NCI-H2029 treated with DMSO at 0.1 percent for 48 hours (cell line): ENCODE data around the gene CCDC120.

Experiments
- DNase-seq: peaks from one replicate; lab custom pipeline; 2025; lab: John Stamatoyannopoulos, UW

Gene CCDC120, protein sequence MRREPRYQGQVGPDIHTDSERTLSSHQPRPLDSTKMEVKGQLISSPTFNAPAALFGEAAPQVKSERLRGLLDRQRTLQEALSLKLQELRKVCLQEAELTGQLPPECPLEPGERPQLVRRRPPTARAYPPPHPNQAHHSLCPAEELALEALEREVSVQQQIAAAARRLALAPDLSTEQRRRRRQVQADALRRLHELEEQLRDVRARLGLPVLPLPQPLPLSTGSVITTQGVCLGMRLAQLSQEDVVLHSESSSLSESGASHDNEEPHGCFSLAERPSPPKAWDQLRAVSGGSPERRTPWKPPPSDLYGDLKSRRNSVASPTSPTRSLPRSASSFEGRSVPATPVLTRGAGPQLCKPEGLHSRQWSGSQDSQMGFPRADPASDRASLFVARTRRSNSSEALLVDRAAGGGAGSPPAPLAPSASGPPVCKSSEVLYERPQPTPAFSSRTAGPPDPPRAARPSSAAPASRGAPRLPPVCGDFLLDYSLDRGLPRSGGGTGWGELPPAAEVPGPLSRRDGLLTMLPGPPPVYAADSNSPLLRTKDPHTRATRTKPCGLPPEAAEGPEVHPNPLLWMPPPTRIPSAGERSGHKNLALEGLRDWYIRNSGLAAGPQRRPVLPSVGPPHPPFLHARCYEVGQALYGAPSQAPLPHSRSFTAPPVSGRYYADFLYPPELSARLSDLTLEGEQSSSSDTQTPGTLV

DNA sequence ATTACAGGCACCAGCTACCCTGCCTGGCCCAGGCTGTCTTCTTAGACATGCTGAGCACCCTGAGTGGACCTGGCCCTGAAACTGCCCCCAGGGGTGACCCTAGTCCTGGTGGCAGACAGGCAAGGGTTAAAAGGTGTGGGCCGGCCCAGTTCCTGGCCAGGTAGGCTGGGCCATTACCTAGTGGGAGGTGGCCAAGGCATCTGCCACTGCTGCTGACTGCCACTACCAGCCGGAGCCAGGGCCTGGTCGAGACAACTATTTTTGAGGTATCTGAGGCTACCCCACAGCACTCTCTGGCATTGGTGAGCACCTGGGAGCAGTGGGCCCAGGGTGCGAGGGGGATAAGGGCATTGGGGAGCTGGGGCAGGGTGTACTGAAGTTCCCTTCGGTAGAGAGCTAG, at the start of gene CCDC120:
Gene CCDC120 (plus strand): TSS at position 206 of the 400 bp plus-strand sequence. CDS start 3,043 bp downstream, outside the sequence.
- DNase-seq: no peak

DNA sequence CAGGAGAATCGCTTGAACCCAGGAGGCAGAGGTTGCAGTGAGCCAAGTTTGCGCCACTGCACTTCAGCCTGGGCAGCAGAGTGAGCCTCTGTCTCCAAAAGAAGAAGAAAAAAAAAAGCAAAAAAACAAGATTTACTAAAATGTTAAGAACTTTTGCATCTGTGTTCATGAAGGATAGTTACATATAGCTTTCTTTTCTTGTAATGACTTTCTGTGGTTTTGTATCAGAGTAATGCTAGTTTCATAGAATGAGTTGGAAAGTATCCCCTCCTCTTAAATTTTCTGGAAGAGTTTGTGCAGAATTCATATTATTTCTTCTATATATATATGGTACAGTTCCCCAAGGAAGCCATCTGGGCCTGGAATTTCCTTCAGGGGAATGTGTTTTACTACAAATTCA, 39.7 kb upstream of the CCDC120 start:
- DNase-seq: no peak

- DNase-seq: no peak
These were observed 39.1 kb upstream of the CCDC120 start for GRCh38 chrX:49019599-49020249.

GRCh38 chrX:49029876-49030275, 28.9 kb upstream of the CCDC120 start:
- DNase-seq: no peak

GRCh38 chrX:49030283-49030682, 28.5 kb upstream of the CCDC120 start:
- DNase-seq: no peak

DNA sequence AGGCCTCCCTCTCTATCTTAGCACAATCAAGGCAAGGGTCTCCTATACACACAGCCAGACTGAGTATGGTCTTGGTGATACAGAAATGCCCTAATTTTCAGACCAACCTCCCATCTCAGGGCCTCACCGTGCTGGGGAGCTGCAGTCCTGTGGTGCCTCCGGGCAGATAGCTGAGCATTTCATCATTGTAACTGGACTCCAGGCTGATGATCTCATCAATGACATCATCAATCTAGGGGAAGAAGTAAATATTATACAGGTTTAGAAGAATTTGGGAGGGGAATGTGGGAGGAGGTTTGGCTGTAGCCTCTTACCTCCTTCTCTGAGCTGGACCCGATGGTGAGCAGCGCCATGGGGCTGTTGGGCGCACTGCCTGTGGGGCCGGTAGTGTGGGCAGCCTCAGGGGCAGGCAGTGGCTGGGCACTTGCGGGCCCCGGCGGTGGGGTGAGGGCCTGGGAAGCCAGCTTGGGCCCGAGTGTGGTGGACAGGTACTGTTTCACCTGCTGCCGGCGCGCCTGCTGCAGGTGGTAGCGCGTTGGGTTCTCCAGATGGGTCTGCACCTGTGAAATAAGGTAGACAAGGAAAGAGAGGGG, 20.8 kb upstream of the CCDC120 start:
- no peak for DNase-seq

GRCh38 chrX:49039598-49040375, 19.0 kb upstream of the CCDC120 start:
- no peak for DNase-seq

DNA sequence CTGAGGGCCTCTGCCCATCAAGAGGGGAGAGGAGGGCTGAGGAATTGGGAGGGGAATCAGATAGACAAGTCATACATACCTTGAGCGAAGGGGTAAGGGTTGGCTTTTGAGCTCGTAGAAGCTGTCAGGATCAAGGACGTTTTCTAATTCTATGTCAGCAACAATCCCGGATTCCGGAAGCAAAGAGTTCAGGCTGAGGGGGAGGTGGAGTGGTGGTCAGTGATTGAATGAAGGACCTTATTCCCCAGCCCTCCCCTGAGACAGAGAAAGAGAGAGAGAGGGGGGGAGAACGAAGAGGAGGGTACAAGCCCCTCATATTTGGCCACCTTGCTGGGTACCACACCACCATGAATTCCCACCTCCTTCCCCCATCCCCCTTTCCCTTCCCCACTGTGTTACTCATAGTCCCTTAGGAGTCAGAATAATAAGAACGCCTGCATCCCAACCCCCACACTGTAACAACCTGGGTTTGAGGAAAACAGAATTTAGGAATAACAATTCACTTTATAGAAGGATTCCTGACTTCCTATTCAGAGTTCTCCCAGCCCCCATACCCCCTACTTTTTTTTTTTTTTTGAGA, 18.3 kb upstream of the CCDC120 start:
- no peak for DNase-seq

- no peak for DNase-seq
These were observed 16.8 kb upstream of the CCDC120 start for GRCh38 chrX:49041744-49042580.

GRCh38 chrX:49042581-49043219, 16.1 kb upstream of the CCDC120 start:
- DNase-seq: no peak

GRCh38 chrX:49043220-49043986, 15.4 kb upstream of the CCDC120 start, which contains the start of gene TFE3:
TFE3 (minus strand) TSS chrX:49043357; CDS start chrX:49043226, 131 bp downstream.
- peak; percentile 85 for DNase-seq

GRCh38 chrX:49043987-49044281, 14.9 kb upstream of the CCDC120 start:
- no peak for DNase-seq

DNA sequence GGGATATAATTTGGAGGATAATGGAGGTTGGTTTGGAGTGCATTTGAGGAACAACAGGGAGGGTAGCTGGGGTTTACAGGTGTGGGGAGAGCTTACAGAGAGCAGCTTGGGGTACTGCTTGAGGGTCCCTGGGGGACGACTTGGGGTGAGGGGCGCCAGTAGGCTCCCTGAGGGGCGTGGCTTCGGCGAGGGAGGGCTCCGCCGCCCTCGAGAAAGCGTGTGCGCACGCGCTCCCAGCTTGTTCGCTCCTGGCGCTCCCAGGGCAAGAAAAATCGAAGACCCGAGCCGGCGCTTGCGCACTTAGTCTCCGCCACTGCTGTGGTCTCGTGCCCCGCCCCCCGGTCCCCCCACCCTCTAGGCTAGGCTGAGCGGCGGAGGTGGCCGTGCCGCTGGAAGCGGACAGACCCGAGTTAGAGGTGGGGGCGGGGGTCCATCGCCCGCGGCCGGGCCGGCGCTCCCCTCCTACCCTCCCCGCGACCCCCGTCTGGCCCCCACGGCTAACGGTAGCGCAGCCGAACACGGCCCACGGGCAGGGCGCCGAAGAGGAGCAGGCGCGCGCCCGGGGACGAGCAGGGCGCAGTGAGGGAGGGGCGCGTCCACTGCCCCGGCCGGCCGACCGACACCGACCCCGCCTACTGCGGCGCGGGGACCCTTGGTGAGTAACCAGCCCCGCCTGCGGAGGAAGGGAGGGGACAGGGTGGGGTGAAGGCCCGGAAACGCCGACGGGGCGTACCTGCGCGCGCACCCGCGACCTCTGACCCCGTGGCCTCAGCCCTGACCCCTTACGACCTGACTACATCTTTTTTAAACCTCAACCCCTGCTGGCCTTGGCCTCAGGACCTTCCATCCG, 5.4 kb upstream of the CCDC120 start:
- DNase-seq: no peak

- no peak for DNase-seq
These were observed 4.6 kb upstream of the CCDC120 start for GRCh38 chrX:49054073-49054762.

DNA sequence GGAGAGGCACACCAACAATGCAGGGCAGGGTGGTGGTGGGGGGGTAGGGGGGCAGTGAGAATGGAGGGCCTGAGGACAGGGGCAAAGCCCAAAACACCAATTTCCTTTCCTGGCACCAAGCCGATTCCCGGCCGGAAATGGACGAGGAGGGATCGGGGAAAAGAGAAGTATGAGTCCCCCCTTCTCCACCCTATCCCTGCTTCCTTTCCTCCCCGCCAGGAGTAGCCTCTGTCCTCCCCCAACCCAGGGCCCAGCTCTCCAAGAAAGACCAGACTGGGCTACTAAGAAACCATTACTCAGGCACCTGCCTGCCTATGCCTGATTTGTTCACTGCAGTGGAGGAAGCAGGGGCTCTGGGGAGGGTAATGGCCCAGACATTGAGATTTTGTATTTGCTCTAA, 402 bp downstream of the CCDC120 start:
- no peak for DNase-seq

- no peak for DNase-seq
These were observed 884 bp downstream of the CCDC120 start for GRCh38 chrX:49059681-49060085.

- no peak for DNase-seq
These were observed 2.1 kb downstream of the CCDC120 start for GRCh38 chrX:49060914-49061313.

- DNase-seq: no peak
These were observed 2.7 kb downstream of the CCDC120 start for GRCh38 chrX:49061490-49061889.
